Measurements from ENCODE around the gene ALDH2. TPM values are rescaled to one million over a fixed set of nuclear protein-coding genes. Genes with fewer than 3 reads are reported as not detected.

ALDH2 gene
- total and polyA plus RNA-seq, 2 of the 8 experiments (the other 6 are each of a cell fraction or from before 2014, with no cell fraction given) = 25.4 to 43.8 TPM

- DNase-seq (ENCODE audit: low read depth in 1 of 2, low spot score in 2 of 2) (no peak), FAIRE-seq (no peak)
- H3K79me2 ChIP-seq (ENCODE audit: control insufficient read depth in 1 of 2, insufficient read depth in 2 of 2, low read length in 2 of 2) = peaks cover 15 to 94% of the 10 kb centered on the region in 2 experiments
- no peak overlapping the region for H2AK5ac ChIP-seq (ENCODE audit: low read depth, low read length)
- H3K4me1 ChIP-seq (replicated peaks in 1 of 4; ENCODE audit: control insufficient read depth in 3 of 4, insufficient read depth in 4 of 4, low read length in 3 of 4) = peaks cover 0 to 2% (median 0%) of the 10 kb centered on the region in 4 experiments; a peak in 1 of 7 replicates
- peaks cover 0 to 4% of the 10 kb centered on the region in 2 experiments for H4K20me1 ChIP-seq (replicated peaks in 1 of 2; ENCODE audit: control insufficient read depth in 1 of 2, insufficient read depth in 2 of 2, low read length in 2 of 2)
- no peak overlapping the region for H4K91ac ChIP-seq (replicated peaks; ENCODE audit: insufficient read length, low read length)
- TF ChIP-seq JUND (IDR thresholded peaks at IDR 0.05; ENCODE audit: low read length) (no peak), CREB1 (IDR thresholded peaks at IDR 0.05) (no peak), SP1 (IDR thresholded peaks at IDR 0.05; ENCODE audit: low read depth, low read length) (no peak), BRCA1 (IDR thresholded peaks at IDR 0.05; ENCODE audit: low read depth, low read length) (no peak)
- H2AFZ ChIP-seq (ENCODE audit: low read length) = no peak overlapping the region
- no peaks in the 10 kb centered on the region for H3K9me3 ChIP-seq (ENCODE audit: insufficient read depth in 2 of 2, low read depth in 1 of 2, low read length in 1 of 2)
- H2BK20ac ChIP-seq (ENCODE audit: low read length) = no peak overlapping the region
- CTCF ChIA-PET (ENCODE audit: partially characterized antibody) = no interaction called here
- H3K14ac ChIP-seq (ENCODE audit: insufficient read length) = no peak overlapping the region
- POLR2A ChIA-PET (ENCODE audit: partially characterized antibody) = interaction anchor here (2.1 to 3.8 kb wide), 3 partner anchors 9 to 17 kb away, joined by 8 to 23 read pairs (median 12); partner anchors contain the start of gene MAPKAPK5
- H2BK120ac ChIP-seq (replicated peaks; ENCODE audit: low read depth, low read length) = no peak overlapping the region
- H3K27ac ChIP-seq (ENCODE audit: low read depth, low read length) = no peak overlapping the region
- H3K23ac ChIP-seq (ENCODE audit: insufficient read length) = no peak overlapping the region
- H3K18ac ChIP-seq (ENCODE audit: extremely low read depth, low read length) = no peak overlapping the region
- no peak overlapping the region for H3K4ac ChIP-seq (replicated peaks; ENCODE audit: insufficient read length, low read depth, low read length)
- H3K9ac ChIP-seq (replicated peaks in 1 of 4; ENCODE audit: extremely low read depth in 1 of 4, low read depth in 3 of 4, low read length in 3 of 4) = no peak overlapping the region
- no peaks in the 10 kb centered on the region; a peak in 1 of 8 replicates for H3K36me3 ChIP-seq (ENCODE audit: control insufficient read depth in 2 of 4, insufficient read depth in 4 of 4, low read length in 3 of 4)
- WGBS, 2 experiments (ENCODE audit: extremely low coverage in 1 of 2, insufficient coverage in 1 of 2, insufficient read length in 1 of 2, insufficient replicate concordance in 2 of 2, low coverage in 1 of 2, low lambda C conversion rate in 2 of 2, missing lambda C conversion rate in 1 of 2) = 92% methylated on average over 7 of the region's 7 CpGs; no CpG with 5 or more reads in 1 of the 2 experiments
- no peak overlapping the region for H4K5ac ChIP-seq (ENCODE audit: insufficient read length, low read depth, low read length)
- no peaks in the 10 kb centered on the region for H3K23me2 ChIP-seq (ENCODE audit: low read depth, low read length)
- no peaks in the 10 kb centered on the region for H3K27me3 ChIP-seq (replicated peaks in 1 of 4; ENCODE audit: control insufficient read depth in 3 of 4, extremely low read depth in 1 of 4, insufficient read depth in 3 of 4, low read length in 3 of 4)
- H4K8ac ChIP-seq (ENCODE audit: extremely low read depth, insufficient read depth, low read length) = no peak overlapping the region
- H2BK15ac ChIP-seq (ENCODE audit: low read length) = no peak overlapping the region
- H2BK12ac ChIP-seq (ENCODE audit: low read depth, low read length) = no peak overlapping the region
- H3K4me2 ChIP-seq (ENCODE audit: insufficient read depth in 1 of 2, low read depth in 2 of 2, low read length in 2 of 2) = no peak overlapping the region
- H3K4me3 ChIP-seq (ENCODE audit: extremely low read depth in 1 of 4, insufficient read depth in 2 of 4, low read depth in 3 of 4, low read length in 4 of 4) = no peak overlapping the region
- no peaks in the 10 kb centered on the region; the same call in 1 of the 2 replicates for H3K79me1 ChIP-seq (ENCODE audit: low read depth, low read length)
- no peak overlapping the region for H2BK5ac ChIP-seq (ENCODE audit: low read depth, low read length)
- H3K56ac ChIP-seq (replicated peaks; ENCODE audit: insufficient read length, low read depth, low read length) = no peak overlapping the region
These were observed 92.0 kb downstream of the ALDH2 start for GRCh38 chr12:111858778-111859177.
